Gastroesophageal sphincter (tissue), 4 donors: ENCODE results near the gene ABCC12. TPM values are rescaled to one million over a fixed set of nuclear protein-coding genes. Genes with fewer than 3 reads are reported as not detected.
"Not testable (repeated sequence)": the region's sequence is repeated elsewhere in the genome, so short reads cannot be mapped to it uniquely, and the experiment has no call there.

ENCODE experiments used
- ATAC-seq: fragments of 150-250 bp; one replicate; pipeline ENCODE4 v1.9.1; 2016; ENCODE audit warnings: mild to moderate bottlenecking, moderate library complexity
- H3K27ac ChIP-seq, 4 donors: fragments of 200-600 bp; sonication (generic) in 3 of 4; 1 replicate in 3 of 4; 2 replicates in 1 of 4; pipeline ENCODE4 v1.5.1; 2016 to 2019
- H3K27me3 ChIP-seq: fragments of 200-600 bp; sonication (generic); one replicate; pipeline ENCODE4 v1.5.1; 2019
- H3K36me3 ChIP-seq, 2 donors: fragments of 200-600 bp; sonication (generic); one replicate each; pipeline ENCODE4 v1.5.1; 2019; ENCODE audit warnings: control low read depth in 1 of 2
- H3K4me1 ChIP-seq, 3 donors: fragments of 200-600 bp; sonication (generic); 1 replicate in 2 of 3; 2 replicates in 1 of 3; pipeline ENCODE4 v1.5.1; 2016 to 2019; ENCODE audit warnings: control low read depth in 2 of 3
- H3K4me3 ChIP-seq, 2 donors: fragments of 200-600 bp; sonication (generic); one replicate each; pipeline ENCODE4 v1.5.1; 2019; ENCODE audit warnings: mild to moderate bottlenecking in 1 of 2, moderate library complexity in 1 of 2
- H3K9me3 ChIP-seq, 3 donors: fragments of 200-600 bp; sonication (generic); one replicate each; pipeline ENCODE4 v1.5.1; 2017 to 2019; ENCODE audit warnings: control low read depth in 2 of 3
- EP300 ChIP-seq: sonication (generic); formaldehyde crosslinking; IDR thresholded peaks from one replicate; pipeline ENCODE4 v1.6.1; 2017; ENCODE audit warnings: antibody characterized with exemption, mild to moderate bottlenecking
- POLR2A ChIP-seq, 2 donors: fragments of 450-650 bp; IDR thresholded peaks; one replicate each; pipeline ENCODE4 v1.6.1; 2017; ENCODE audit warnings: antibody characterized with exemption in 2 of 2, mild to moderate bottlenecking in 2 of 2, moderate library complexity in 1 of 2
- POLR2AphosphoS5 ChIP-seq: sonication (generic); formaldehyde crosslinking; IDR thresholded peaks from one replicate; pipeline ENCODE4 v1.6.1; 2017; ENCODE audit warnings: antibody characterized with exemption
- WGBS, 2 donors: methylation state at CpG; one replicate each; pipeline ENCODE4 v1.1.5; 2018; ENCODE audit warnings: low coverage in 1 of 2; 5-methylcytosine and 5-hydroxymethylcytosine counted together
- total RNA-seq, 4 donors: library from RNA; depleted of rRNA; stranded (reverse); fragments of >200 nt; gene quantifications; one replicate each; pipeline ENCODE4 v1.1.0, GENCODE V29; 2016
- TF ChIP-seq, protein P1 (sequence below), 4 experiments: fragments of 200-600 bp in 2 of 4; fragments of 450-650 bp in 2 of 4; sonication (generic) in 1 of 4; IDR thresholded peaks; one replicate each; pipeline ENCODE4 v1.5.1; 2017 to 2019; ENCODE audit warnings: antibody characterized with exemption in 4 of 4, mild to moderate bottlenecking in 2 of 4, moderate library complexity in 2 of 4

The ABCC12 gene
- total RNA-seq, 4 donors from 2014 or later, result not detected

DNA sequence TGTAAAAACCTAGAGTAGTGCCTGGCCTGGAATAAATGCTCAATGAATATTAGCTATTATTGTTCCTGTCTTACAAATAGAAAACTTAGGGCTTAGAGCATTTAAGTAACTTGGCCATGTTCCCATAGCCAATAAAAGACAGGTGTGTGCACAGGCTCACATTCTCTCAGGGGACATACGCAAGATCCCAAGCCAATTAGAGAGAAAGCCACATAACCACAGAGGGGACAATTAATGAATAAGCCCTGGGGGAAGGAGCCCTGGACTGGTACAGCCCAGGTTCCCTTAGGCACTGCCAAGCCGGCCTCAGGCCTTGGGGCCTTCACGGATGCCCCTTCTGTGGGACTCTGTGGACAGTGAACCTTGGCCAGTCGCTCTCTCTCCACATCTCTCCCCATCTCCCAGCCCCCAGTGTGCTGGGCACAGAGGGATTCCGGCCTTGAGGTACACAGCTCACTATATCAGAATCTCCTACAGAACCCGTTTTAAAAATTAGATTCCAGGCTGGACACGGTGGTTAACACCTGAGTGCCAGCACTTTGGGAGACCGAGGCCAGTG lies 27.3 kb upstream of the ABCC12 start:
- H3K36me3 ChIP-seq, result no peaks in the 10 kb centered on the region
- H3K4me3 ChIP-seq, result no peak overlapping the region
- TF ChIP-seq EP300 (no peak), POLR2A (IDR thresholded peaks at IDR 0.05) (no peak), POLR2AphosphoS5 (no peak)
- TF ChIP-seq, protein P1, sequence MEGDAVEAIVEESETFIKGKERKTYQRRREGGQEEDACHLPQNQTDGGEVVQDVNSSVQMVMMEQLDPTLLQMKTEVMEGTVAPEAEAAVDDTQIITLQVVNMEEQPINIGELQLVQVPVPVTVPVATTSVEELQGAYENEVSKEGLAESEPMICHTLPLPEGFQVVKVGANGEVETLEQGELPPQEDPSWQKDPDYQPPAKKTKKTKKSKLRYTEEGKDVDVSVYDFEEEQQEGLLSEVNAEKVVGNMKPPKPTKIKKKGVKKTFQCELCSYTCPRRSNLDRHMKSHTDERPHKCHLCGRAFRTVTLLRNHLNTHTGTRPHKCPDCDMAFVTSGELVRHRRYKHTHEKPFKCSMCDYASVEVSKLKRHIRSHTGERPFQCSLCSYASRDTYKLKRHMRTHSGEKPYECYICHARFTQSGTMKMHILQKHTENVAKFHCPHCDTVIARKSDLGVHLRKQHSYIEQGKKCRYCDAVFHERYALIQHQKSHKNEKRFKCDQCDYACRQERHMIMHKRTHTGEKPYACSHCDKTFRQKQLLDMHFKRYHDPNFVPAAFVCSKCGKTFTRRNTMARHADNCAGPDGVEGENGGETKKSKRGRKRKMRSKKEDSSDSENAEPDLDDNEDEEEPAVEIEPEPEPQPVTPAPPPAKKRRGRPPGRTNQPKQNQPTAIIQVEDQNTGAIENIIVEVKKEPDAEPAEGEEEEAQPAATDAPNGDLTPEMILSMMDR (IDR thresholded peaks at IDR 0.05), result no peak
- ATAC-seq, result no peak
- H3K27ac ChIP-seq, result no peak overlapping the region
- WGBS, 2 donors, result 82 to 100% methylated on average over 1 to 5 of the region's 8 CpGs
- no peaks in the 10 kb centered on the region for H3K9me3 ChIP-seq
- no peaks in the 10 kb centered on the region for H3K27me3 ChIP-seq
- no peaks in the 10 kb centered on the region for H3K4me1 ChIP-seq

DNA sequence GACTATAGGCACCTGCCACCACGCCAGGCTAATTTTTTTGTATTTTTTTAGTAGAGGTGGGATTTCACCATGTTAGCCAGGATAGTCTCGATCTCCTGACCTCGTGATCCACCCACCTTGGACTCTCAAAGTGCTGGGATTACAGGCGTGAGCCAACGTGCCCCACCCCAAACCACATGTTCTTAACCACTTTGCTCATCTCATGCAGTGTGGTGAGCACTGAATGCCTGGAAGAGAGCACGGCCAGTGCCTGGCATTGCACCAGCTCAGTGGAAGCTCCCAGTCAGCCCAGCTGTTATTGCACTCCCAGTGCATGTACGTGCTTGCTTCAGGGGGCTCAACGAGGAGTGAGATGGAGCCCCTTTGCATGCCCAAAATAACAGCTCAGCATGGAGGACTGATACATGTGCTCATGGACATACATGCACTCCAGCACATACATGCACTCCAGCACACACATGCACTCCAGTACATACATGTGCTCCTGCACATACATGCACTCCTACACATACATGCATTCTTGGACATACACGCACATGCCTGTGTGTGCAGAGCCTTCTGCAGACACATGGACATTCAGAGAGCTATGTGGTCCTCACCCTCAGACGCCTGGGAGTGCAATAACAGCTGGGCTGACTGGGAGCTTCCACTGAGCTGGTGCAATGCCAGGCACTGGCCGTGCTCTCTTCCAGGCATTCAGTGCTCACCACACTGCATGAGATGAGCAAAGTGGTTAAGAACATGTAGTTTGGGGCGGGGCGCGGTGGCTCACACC lies 26.1 kb upstream of the ABCC12 start:
- not testable (repeated sequence) for H3K4me3 ChIP-seq, ATAC-seq, H3K9me3 ChIP-seq, H3K36me3 ChIP-seq, H3K27me3 ChIP-seq, H3K27ac ChIP-seq, H3K4me1 ChIP-seq
- 64 to 84% methylated on average over 7 to 9 of the region's 14 CpGs for WGBS, 2 donors

DNA sequence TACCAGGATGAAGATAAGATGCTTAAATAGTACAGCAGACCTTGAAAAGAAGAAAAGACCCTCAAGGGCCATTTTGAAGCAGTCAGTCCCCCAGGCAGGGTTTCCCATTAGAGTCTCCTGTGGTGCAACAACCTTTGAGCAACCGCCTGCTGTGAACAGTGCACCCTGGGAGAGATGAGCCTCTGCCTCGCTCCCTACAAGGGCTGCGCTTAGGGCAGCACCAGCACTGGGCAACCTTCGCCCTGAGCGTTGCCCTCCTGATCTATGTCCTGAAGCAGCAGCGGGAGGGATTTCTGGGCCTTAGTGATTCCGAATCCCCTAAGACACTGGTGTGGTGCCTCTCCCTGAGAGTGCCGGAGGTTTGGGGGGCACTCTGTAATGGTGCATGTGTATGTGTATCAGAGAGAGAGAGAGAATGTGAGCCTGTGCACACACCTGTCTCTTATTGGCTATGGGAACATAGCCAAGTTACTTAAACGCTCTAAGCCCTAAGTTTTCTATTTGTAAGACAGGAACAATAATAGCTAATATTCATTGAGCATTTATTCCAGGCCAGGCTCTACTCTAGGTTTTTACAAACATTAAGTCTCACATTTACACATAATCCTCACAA lies 25.2 kb upstream of the ABCC12 start:
- Histone ChIP-seq H3K4me3 (no peak overlapping the region), H3K27ac (no peak overlapping the region)
- no peak for ATAC-seq

DNA sequence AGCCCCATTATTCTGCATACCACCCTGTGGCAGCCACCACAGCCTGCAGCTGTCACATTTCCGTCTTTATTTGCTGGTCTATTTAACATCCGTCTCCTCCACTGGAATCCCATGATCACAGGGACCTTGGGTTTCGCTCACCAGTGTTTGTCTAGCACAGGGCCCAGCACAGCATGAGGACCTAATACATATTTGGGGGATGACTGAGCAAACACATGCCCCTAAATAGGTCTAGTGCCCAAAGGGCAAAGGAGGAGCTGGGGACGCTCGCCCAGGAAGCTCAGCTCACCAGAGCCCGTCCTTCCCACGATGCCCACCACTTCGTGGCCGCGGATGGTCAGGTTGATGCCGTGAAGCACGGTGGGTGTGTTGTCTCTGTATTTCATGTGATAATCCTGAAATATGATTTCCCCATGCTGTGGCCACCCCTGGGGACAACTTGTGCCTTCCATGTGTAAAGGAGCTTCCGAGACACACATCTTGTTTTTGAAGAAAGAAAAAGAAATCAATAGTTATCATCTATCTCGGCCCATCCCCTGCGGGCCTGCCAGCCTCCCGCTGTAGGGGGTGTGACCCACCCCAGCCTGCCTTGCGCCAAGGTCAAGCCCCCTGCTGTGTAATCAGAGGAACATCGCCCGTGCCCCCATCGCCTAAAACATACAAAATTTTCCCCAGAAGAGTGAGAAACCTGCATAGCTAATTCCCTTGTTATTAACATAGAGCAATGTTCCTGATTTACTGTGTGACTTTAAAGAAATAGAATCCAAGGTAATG lies 21.0 kb upstream of the ABCC12 start:
- H3K27me3 ChIP-seq, result peaks cover 18% of the 10 kb centered on the region
- H3K4me3 ChIP-seq, result no peak overlapping the region
- TF ChIP-seq, protein P1 (IDR thresholded peaks at IDR 0.05), result no peak
- no peak for TF ChIP-seq POLR2AphosphoS5
- TF ChIP-seq POLR2A (IDR thresholded peaks at IDR 0.05), result no peak
- TF ChIP-seq EP300, result no peak
- 86 to 87% methylated on average over 12 of the region's 20 CpGs for WGBS, 2 donors
- no peaks in the 10 kb centered on the region for H3K9me3 ChIP-seq
- H3K4me1 ChIP-seq, result no peaks in the 10 kb centered on the region
- no peak overlapping the region for H3K27ac ChIP-seq
- H3K36me3 ChIP-seq, result no peaks in the 10 kb centered on the region
- ATAC-seq, result no peak

More for the DNA sequence above, 25.2 kb upstream of the ABCC12 start:
- H3K36me3 ChIP-seq, result no peaks in the 10 kb centered on the region
- 82% methylated on average over 1 to 6 of the region's 9 CpGs for WGBS, 2 donors
- no peak for TF ChIP-seq POLR2AphosphoS5
- no peak for TF ChIP-seq EP300
- no peak for TF ChIP-seq POLR2A (IDR thresholded peaks at IDR 0.05)
- TF ChIP-seq, protein P1 (IDR thresholded peaks at IDR 0.05), result no peak
- H3K27me3 ChIP-seq, result peaks cover 4% of the 10 kb centered on the region
- H3K4me1 ChIP-seq, result no peaks in the 10 kb centered on the region
- H3K9me3 ChIP-seq, result no peaks in the 10 kb centered on the region

DNA sequence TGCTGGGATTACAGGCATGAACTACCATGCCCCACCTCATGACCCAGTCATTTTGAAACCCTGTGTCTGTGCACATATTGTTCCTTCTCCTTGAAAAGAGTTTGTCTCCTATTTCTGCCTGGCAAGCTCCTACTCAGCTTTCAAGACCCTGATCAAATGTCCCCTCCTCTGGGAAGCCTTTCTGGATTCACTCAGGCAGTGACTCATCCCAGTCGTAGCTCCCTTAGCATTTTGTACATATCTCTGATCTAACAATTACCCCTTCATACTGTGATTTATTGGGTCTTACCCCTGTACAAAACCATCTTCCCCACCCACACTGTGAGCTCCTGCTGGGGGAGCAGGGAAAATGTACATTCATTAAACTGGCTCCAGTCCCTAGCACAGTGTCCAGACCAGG lies 18.1 kb upstream of the ABCC12 start:
- H3K4me1 ChIP-seq, result no peaks in the 10 kb centered on the region
- TF ChIP-seq, protein P1 (IDR thresholded peaks at IDR 0.05), result no peak
- TF ChIP-seq POLR2A (IDR thresholded peaks at IDR 0.05), result no peak
- TF ChIP-seq POLR2AphosphoS5, result no peak
- TF ChIP-seq EP300, result no peak
- 40 to 82% methylated on average over 1 of the region's 1 CpG for WGBS, 2 donors
- H3K4me3 ChIP-seq, result no peak overlapping the region
- H3K36me3 ChIP-seq, result no peaks in the 10 kb centered on the region
- H3K27ac ChIP-seq, result no peak overlapping the region
- peaks cover 18% of the 10 kb centered on the region for H3K27me3 ChIP-seq
- H3K9me3 ChIP-seq, result no peaks in the 10 kb centered on the region
- no peak for ATAC-seq
